ENCODE data around the gene RNF19B.
"Not testable (repeated sequence)": the region's sequence is repeated elsewhere in the genome, so short reads cannot be mapped to it uniquely, and the experiment has no call there.

Gene RNF19B

GRCh38 chr1:32984090-32984454 lies 19.5 kb upstream of the RNF19B start:
- H3K27ac Mint-ChIP-seq = peak overlapping the region; percentile 91
- no peaks in the 10 kb centered on the region for H3K27me3 Mint-ChIP-seq (ENCODE audit: low read depth)
- H3K36me3 Mint-ChIP-seq (ENCODE audit: low read depth) = peaks cover 17% of the 10 kb centered on the region
- H3K9me3 Mint-ChIP-seq = peaks cover 3% of the 10 kb centered on the region
- H3K4me1 Mint-ChIP-seq (ENCODE audit: low read depth) = peaks cover 73% of the 10 kb centered on the region
- peak overlapping the region; percentile 14 for H3K4me3 Mint-ChIP-seq

GRCh38 chr1:32983020-32983419 lies 18.4 kb upstream of the RNF19B start:
- H3K36me3 Mint-ChIP-seq (ENCODE audit: low read depth) = peaks cover 15% of the 10 kb centered on the region
- H3K4me3 Mint-ChIP-seq = peak overlapping the region; percentile 11
- no peaks in the 10 kb centered on the region for H3K27me3 Mint-ChIP-seq (ENCODE audit: low read depth)
- H3K4me1 Mint-ChIP-seq (ENCODE audit: low read depth) = peaks cover 68% of the 10 kb centered on the region
- peaks cover 3% of the 10 kb centered on the region for H3K9me3 Mint-ChIP-seq
- peak overlapping the region; percentile 91 for H3K27ac Mint-ChIP-seq

GRCh38 chr1:32981003-32981901 lies 16.6 kb upstream of the RNF19B start:
- H3K36me3 Mint-ChIP-seq (ENCODE audit: low read depth) = peaks cover 11% of the 10 kb centered on the region
- peaks cover 3% of the 10 kb centered on the region for H3K9me3 Mint-ChIP-seq
- H3K27me3 Mint-ChIP-seq (ENCODE audit: low read depth) = no peaks in the 10 kb centered on the region
- H3K4me3 Mint-ChIP-seq = peak overlapping the region; percentile 71
- H3K4me1 Mint-ChIP-seq (ENCODE audit: low read depth) = peaks cover 62% of the 10 kb centered on the region
- peak overlapping the region; percentile 91 for H3K27ac Mint-ChIP-seq

GRCh38 chr1:32980080-32980479 lies 15.5 kb upstream of the RNF19B start:
- H3K4me1 Mint-ChIP-seq (ENCODE audit: low read depth) = peaks cover 50% of the 10 kb centered on the region
- H3K4me3 Mint-ChIP-seq = no peak overlapping the region
- peaks cover 9% of the 10 kb centered on the region for H3K36me3 Mint-ChIP-seq (ENCODE audit: low read depth)
- no peaks in the 10 kb centered on the region for H3K9me3 Mint-ChIP-seq
- no peaks in the 10 kb centered on the region for H3K27me3 Mint-ChIP-seq (ENCODE audit: low read depth)
- H3K27ac Mint-ChIP-seq = peak overlapping the region; percentile 6

- no peaks in the 10 kb centered on the region for H3K9me3 Mint-ChIP-seq
- no peak overlapping the region for H3K4me3 Mint-ChIP-seq
- peaks cover 38% of the 10 kb centered on the region for H3K4me1 Mint-ChIP-seq (ENCODE audit: low read depth)
- H3K36me3 Mint-ChIP-seq (ENCODE audit: low read depth) = peaks cover 9% of the 10 kb centered on the region
- no peaks in the 10 kb centered on the region for H3K27me3 Mint-ChIP-seq (ENCODE audit: low read depth)
- H3K27ac Mint-ChIP-seq = no peak overlapping the region
These were observed 14.2 kb upstream of the RNF19B start for GRCh38 chr1:32978854-32979253.

- Mint-ChIP-seq H3K36me3 (ENCODE audit: low read depth) (peaks cover 6% of the 10 kb centered on the region), H3K27ac (peak overlapping the region; percentile 35), H3K4me3 (no peak overlapping the region), H3K9me3 (no peaks in the 10 kb centered on the region), H3K27me3 (ENCODE audit: low read depth) (peaks cover 1% of the 10 kb centered on the region), H3K4me1 (ENCODE audit: low read depth) (peaks cover 27% of the 10 kb centered on the region)
These were observed 13.0 kb upstream of the RNF19B start for GRCh38 chr1:32977546-32978087.

GRCh38 chr1:32975055-32975454 lies 10.4 kb upstream of the RNF19B start:
- H3K36me3 Mint-ChIP-seq (ENCODE audit: low read depth) = peaks cover 20% of the 10 kb centered on the region
- peaks cover 21% of the 10 kb centered on the region for H3K27me3 Mint-ChIP-seq (ENCODE audit: low read depth)
- not testable (repeated sequence) for H3K4me3 Mint-ChIP-seq, H3K9me3 Mint-ChIP-seq, H3K27ac Mint-ChIP-seq
- peaks cover 29% of the 10 kb centered on the region for H3K4me1 Mint-ChIP-seq (ENCODE audit: low read depth)

- not testable (repeated sequence) for H3K27ac Mint-ChIP-seq, H3K9me3 Mint-ChIP-seq, H3K4me3 Mint-ChIP-seq
- H3K36me3 Mint-ChIP-seq (ENCODE audit: low read depth) = peaks cover 20% of the 10 kb centered on the region
- H3K4me1 Mint-ChIP-seq (ENCODE audit: low read depth) = peaks cover 32% of the 10 kb centered on the region
- peaks cover 21% of the 10 kb centered on the region for H3K27me3 Mint-ChIP-seq (ENCODE audit: low read depth)
These were observed 8.8 kb upstream of the RNF19B start for GRCh38 chr1:32973458-32973857.

GRCh38 chr1:32972814-32973428 lies 8.3 kb upstream of the RNF19B start:
- peaks cover 34% of the 10 kb centered on the region for H3K4me1 Mint-ChIP-seq (ENCODE audit: low read depth)
- no peak overlapping the region for H3K27ac Mint-ChIP-seq
- peaks cover 21% of the 10 kb centered on the region for H3K27me3 Mint-ChIP-seq (ENCODE audit: low read depth)
- H3K9me3 Mint-ChIP-seq = no peaks in the 10 kb centered on the region
- H3K36me3 Mint-ChIP-seq (ENCODE audit: low read depth) = peaks cover 20% of the 10 kb centered on the region
- H3K4me3 Mint-ChIP-seq = peak overlapping the region; percentile 70

- H3K27ac Mint-ChIP-seq = peak overlapping the region; percentile 10
These were observed 7.0 kb upstream of the RNF19B start for GRCh38 chr1:32971576-32971975.

GRCh38 chr1:32971156-32971555 lies 6.5 kb upstream of the RNF19B start:
- H3K4me1 Mint-ChIP-seq (ENCODE audit: low read depth) = peaks cover 40% of the 10 kb centered on the region
- peaks cover 21% of the 10 kb centered on the region for H3K27me3 Mint-ChIP-seq (ENCODE audit: low read depth)
- H3K36me3 Mint-ChIP-seq (ENCODE audit: low read depth) = peaks cover 20% of the 10 kb centered on the region
- H3K4me3 Mint-ChIP-seq = no peak overlapping the region
- H3K9me3 Mint-ChIP-seq = no peaks in the 10 kb centered on the region
- peak overlapping the region; percentile 37 for H3K27ac Mint-ChIP-seq

More at GRCh38 chr1:32971576-32971975, 7.0 kb upstream of the RNF19B start:
- H3K36me3 Mint-ChIP-seq (ENCODE audit: low read depth) = peaks cover 20% of the 10 kb centered on the region
- no peaks in the 10 kb centered on the region for H3K9me3 Mint-ChIP-seq
- peaks cover 21% of the 10 kb centered on the region for H3K27me3 Mint-ChIP-seq (ENCODE audit: low read depth)
- H3K4me1 Mint-ChIP-seq (ENCODE audit: low read depth) = peaks cover 38% of the 10 kb centered on the region
- H3K4me3 Mint-ChIP-seq = no peak overlapping the region

GRCh38 chr1:32969566-32969965 lies 5.0 kb upstream of the RNF19B start:
- no peak overlapping the region for H3K4me3 Mint-ChIP-seq
- H3K27ac Mint-ChIP-seq = no peak overlapping the region
- H3K4me1 Mint-ChIP-seq (ENCODE audit: low read depth) = peaks cover 44% of the 10 kb centered on the region

GRCh38 chr1:32967888-32968568 lies 3.4 kb upstream of the RNF19B start:
- Mint-ChIP-seq H3K27ac (no peak overlapping the region), H3K27me3 (ENCODE audit: low read depth) (peaks cover 21% of the 10 kb centered on the region), H3K9me3 (no peaks in the 10 kb centered on the region), H3K4me1 (ENCODE audit: low read depth) (peaks cover 47% of the 10 kb centered on the region), H3K36me3 (ENCODE audit: low read depth) (peaks cover 23% of the 10 kb centered on the region), H3K4me3 (no peak overlapping the region)

More at GRCh38 chr1:32969566-32969965, 5.0 kb upstream of the RNF19B start:
- Mint-ChIP-seq H3K27me3 (ENCODE audit: low read depth) (peaks cover 21% of the 10 kb centered on the region), H3K9me3 (no peaks in the 10 kb centered on the region), H3K36me3 (ENCODE audit: low read depth) (peaks cover 18% of the 10 kb centered on the region)

GRCh38 chr1:32966900-32967299 lies 2.3 kb upstream of the RNF19B start:
- Mint-ChIP-seq H3K4me3 (no peak overlapping the region), H3K27ac (no peak overlapping the region)

More at GRCh38 chr1:32966900-32967299, 2.3 kb upstream of the RNF19B start:
- Mint-ChIP-seq H3K9me3 (no peaks in the 10 kb centered on the region), H3K36me3 (ENCODE audit: low read depth) (peaks cover 26% of the 10 kb centered on the region), H3K27me3 (ENCODE audit: low read depth) (peaks cover 13% of the 10 kb centered on the region), H3K4me1 (ENCODE audit: low read depth) (peaks cover 50% of the 10 kb centered on the region)

Measured in T-helper 1 cell treated with Interleukin-12 subunit alpha and Interleukin-12 subunit beta and Interleukin-4 antibody, amounts not matched to agents 30 μg/mL and 1 μg/mL, for 36 hours (primary cell).